GM12892 (cell line): ENCODE measurements around the gene SLC8A2.

Experiments
- DNase-seq: peaks from one replicate; pipeline ENCODE4 v3.0.0; 2011; ENCODE audit not compliant: insufficient read length
- FAIRE-seq: peaks from 2 replicates; lab custom pipeline; 2011; peaks lifted over from hg19 to GRCh38; lab: Jason Lieb, UNC
- POLR2A ChIP-seq: IDR thresholded peaks from 2 replicates; pipeline ENCODE4 v1.6.1; 2011; ENCODE audit warnings: low read depth, low read length, control low read depth
- POLR2AphosphoS5 ChIP-seq: IDR thresholded peaks from 2 replicates; pipeline ENCODE4 v1.6.1; 2011; ENCODE audit warnings: low read depth, low read length, control low read depth
- TAF1 ChIP-seq: IDR thresholded peaks from 2 replicates; pipeline ENCODE4 v1.6.1; 2011; ENCODE audit warnings: low read depth, mild to moderate bottlenecking, control low read depth, low read length, borderline replicate concordance

Gene SLC8A2

DNA sequence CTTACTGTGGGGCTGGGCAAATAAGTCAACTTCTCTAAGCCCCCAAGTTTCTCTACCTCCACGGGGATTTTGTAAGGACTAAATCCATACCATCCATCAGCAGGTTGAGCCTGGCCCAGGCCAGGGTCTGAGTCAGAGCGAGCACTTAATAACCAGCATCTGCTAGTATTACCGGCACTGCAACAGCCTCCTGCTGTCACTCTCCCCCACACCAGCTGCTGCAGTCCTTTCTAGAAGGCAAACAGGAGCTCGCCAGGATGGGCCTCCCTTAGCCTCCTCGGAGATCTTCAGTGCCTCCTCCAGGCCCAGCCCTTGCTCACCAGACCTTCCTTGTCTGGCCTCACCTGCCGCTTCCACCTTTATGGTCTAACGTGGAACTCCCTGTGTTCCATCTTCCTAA lies 40.0 kb upstream of the SLC8A2 start:
- no peak for DNase-seq
- no peak for FAIRE-seq
- TF ChIP-seq POLR2A, result no peak
- no peak for TF ChIP-seq TAF1
- no peak for TF ChIP-seq POLR2AphosphoS5

DNA sequence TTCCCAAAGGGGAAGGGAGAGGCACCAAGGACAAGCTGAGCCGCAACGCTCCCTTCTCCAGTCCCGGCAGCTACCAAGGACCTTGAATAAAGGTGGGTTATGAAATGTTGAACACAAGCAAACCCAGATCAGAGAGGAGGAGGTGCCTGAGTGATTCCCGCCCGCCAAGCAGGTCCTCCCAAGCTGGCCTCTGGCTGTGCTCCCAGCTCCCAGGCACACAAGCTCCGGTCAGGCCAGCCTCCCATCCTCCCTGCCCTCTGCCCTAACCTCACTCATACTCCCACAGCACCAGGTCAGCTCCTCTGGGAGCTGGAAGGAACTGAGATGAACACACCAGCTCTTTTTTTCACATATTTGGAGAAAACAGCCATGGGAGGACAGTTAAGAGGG lies 39.4 kb upstream of the SLC8A2 start:
- DNase-seq (no peak), FAIRE-seq (no peak)
- TF ChIP-seq POLR2A, result no peak
- no peak for TF ChIP-seq TAF1
- no peak for TF ChIP-seq POLR2AphosphoS5

DNA sequence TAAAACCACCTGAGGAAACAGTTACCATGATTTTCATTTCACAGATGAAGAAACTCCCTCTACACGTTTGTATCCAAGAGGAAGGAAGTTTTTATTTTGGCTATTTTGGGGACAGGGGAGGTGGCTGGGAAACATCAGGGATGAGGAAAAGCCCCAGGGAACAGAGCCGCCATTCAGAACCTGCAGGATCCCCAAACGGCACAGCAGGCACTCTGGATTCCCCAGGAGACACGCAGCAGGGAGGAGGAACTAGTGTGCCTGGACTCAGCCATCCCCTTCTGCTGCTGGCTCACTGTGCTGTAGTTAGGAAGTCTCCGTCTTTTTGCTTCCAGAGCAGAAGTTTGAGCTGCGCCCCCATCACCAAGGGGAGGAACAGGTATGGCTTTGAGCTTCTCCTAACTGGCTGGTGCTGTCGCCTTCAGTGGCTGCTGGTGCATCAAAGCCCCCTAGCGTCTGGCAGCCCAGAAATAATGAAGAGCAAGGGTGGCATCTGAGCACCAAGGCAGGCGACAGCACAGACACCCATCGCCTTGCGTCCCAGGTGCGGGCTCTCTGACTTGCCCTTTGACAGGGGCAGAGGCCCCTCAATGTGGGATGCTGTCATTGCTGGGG lies 38.9 kb upstream of the SLC8A2 start:
- FAIRE-seq (no peak), DNase-seq (no peak)
- TF ChIP-seq POLR2AphosphoS5 (no peak), TAF1 (no peak), POLR2A (no peak)

- TF ChIP-seq TAF1, result no peak
- TF ChIP-seq POLR2AphosphoS5, result no peak
- TF ChIP-seq POLR2A, result no peak
- FAIRE-seq (no peak), DNase-seq (no peak)
Measured at GRCh38 chr19:47509973-47510372, 38.3 kb upstream of the SLC8A2 start.

DNA sequence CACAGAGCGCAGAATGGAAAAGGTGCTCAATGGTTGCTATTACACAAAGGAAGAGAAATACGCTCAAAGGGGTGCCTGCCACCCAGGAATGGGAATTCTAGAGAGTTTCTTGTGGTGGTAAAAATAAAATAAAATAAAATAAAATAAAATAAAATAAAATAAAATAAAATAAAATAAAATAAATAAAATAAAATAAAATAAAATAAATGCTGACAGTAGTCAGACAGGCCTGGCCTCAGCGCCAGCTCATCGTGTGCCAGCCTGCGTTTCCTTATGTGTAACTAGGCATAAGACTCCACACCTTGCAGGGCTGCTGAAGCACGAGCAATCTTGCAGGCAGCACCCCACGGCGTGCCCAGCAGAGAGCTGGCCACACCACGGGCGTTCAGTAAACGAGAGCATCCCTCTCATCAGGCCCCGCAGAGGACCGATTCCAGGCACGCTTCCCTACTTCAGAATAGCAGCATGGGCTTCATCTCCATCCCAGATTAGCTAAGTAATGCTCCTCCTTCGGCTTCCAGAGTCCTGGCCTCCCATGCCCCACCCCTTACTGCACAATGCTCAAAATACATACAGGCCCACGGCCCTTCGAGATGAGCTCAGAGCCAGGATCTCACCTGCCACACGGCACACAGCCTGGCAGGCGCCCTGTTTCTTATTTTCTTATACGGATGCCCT lies 37.6 kb upstream of the SLC8A2 start:
- DNase-seq, result no peak
- TF ChIP-seq TAF1 (no peak), POLR2AphosphoS5 (no peak), POLR2A (no peak)
- no peak for FAIRE-seq

DNA sequence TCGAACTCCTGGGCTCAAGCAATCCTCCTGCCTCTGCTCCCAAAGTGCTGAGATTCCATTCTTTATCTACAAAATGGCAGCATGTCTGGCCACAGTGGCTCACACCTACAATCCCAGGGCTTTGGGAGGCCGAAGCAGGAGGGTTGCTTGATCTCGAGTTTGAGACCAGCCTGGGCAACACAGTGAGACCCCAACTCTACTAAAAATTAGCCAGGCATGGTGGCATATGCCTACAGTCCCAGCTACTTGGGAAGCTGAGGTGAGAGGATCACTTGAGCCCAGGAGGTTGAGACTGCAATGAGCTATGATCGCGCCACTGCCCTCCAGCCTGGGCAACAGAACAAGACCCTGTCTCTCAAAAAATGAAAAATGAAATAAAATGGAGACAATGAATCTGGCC lies 37.0 kb upstream of the SLC8A2 start:
- no peak for TF ChIP-seq POLR2A
- TF ChIP-seq TAF1, result no peak
- TF ChIP-seq POLR2AphosphoS5, result no peak
- DNase-seq (no peak), FAIRE-seq (no peak)

DNA sequence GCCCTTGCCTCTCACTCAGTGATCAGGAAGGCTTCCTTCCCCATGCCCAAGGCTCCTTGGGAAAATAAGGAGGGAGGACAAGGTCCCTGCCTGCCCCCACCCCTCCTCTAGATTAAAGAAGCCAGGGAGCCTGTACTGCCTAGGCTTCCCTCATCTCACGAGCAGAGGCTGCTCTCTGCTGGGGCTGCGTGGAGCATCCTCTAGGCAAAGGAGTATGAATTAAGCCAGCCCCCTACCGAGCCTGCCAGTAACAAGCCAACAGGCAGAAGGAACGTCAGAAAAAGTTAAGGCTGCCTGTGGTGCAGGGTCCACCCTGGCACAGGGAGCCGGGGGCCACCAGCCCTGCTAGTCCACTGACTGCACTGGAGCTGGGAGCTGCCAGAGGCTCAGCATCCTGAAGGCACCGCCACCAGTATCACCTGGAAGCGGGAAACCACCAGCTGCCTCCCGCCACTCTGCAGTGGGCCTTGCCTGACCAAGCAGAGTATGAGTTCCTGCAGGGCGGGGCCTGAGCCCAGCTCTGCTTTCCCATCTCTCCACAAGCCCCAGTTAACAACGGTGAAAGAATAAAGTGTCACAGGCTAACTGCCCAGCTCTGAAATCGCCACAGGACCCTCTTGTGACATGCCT lies 36.3 kb upstream of the SLC8A2 start:
- FAIRE-seq (no peak), DNase-seq (no peak)
- TF ChIP-seq TAF1 (no peak), POLR2AphosphoS5 (no peak), POLR2A (no peak)

DNA sequence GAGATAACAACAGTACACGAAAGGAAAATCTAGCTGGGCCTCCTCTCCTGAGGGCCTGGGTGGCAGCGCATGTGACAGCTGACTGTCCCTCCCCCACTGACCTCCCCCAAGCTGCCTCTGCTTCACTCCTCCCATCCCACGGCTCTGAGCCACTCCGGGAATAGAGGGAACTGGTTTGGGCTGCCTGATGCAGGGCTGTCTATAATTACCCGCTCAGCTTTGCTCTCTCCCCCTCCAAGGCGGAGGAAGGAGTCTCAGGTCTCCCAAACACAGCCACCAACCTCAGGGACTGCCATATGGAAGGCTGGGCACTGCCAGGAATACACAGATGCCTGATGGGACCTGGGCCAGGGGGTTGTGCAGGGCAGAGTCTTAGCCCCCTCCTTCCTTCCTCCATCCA lies 35.3 kb upstream of the SLC8A2 start:
- no peak for TF ChIP-seq TAF1
- TF ChIP-seq POLR2AphosphoS5, result no peak
- TF ChIP-seq POLR2A, result no peak
- FAIRE-seq (no peak), DNase-seq (no peak)

GRCh38 chr19:47506459-47506858 lies 34.8 kb upstream of the SLC8A2 start:
- FAIRE-seq (no peak), DNase-seq (no peak)
- TF ChIP-seq POLR2AphosphoS5, result no peak
- no peak for TF ChIP-seq POLR2A
- no peak for TF ChIP-seq TAF1

DNA sequence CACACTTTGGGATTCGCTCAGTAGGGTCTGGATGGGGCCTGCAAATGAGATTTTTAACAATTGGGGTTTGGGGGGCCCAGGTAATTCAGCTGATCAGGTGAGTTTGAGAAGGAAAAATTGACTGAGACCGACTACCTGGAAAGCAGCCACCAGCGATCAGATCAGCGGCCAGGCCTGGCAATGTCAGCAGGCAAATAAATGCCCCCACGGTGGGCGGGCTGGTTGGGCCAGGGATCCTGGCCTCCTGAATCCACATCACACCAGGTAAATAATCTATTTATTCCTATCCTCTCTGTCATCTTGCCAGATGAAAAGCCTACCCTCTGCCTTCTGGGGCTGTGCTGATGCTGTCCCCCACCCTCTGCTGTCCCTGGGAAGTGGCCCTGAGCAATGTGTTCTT lies 33.8 kb upstream of the SLC8A2 start:
- FAIRE-seq, result no peak
- no peak for DNase-seq
- TF ChIP-seq TAF1, result no peak

GRCh38 chr19:47503826-47504150 lies 32.1 kb upstream of the SLC8A2 start:
- no peak for FAIRE-seq
- no peak for DNase-seq
- no peak for TF ChIP-seq POLR2AphosphoS5
- TF ChIP-seq TAF1, result no peak
- no peak for TF ChIP-seq POLR2A
